Measurements from ENCODE around the gene TMEM123. TPM values are rescaled to one million over a fixed set of nuclear protein-coding genes. Genes with fewer than 3 reads are reported as not detected.

TMEM123 gene
- total and polyA plus RNA-seq, 2 of the 13 experiments (the other 11 are each of a cell fraction or from before 2014, with no cell fraction given), result 365 to 2,761 TPM

DNA sequence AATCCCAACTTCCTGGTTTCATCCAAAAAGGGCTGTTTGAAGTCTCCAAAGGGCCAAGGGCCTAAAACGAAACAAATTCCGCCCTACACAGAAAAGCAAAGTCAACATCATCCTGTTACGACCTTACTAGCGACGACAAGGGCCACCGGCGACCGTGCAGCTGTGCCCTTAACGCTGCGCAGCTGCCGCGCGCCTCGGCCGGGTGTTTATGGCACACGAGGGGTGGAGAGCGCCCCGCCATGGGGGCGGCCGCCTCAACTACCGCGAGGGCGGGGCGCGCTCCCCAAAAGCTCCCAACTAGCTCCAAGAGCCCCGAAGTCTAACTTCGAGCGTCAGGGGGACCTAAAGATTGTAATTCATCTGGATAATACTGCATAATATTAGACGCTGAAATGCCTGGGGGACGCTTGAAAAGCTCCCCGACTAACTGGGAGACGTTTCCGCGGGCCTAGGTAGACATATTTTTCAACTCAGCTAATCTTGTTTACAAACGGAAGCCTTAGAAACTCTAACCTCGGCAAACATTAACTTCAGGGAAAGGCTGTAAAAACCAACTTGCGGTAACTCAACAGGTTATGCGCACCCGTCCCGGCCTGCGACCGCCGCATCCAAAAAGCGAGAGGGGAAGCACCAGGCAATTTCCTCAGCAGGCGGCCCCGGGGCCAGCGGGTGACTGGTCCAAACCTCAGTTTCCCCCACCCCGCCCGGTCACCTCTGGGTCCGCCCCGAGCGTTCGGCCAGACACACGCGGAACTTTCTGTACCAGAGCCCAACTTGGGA, 694 bp downstream of the TMEM123 start (continued):
- TF ChIP-seq, protein P1, sequence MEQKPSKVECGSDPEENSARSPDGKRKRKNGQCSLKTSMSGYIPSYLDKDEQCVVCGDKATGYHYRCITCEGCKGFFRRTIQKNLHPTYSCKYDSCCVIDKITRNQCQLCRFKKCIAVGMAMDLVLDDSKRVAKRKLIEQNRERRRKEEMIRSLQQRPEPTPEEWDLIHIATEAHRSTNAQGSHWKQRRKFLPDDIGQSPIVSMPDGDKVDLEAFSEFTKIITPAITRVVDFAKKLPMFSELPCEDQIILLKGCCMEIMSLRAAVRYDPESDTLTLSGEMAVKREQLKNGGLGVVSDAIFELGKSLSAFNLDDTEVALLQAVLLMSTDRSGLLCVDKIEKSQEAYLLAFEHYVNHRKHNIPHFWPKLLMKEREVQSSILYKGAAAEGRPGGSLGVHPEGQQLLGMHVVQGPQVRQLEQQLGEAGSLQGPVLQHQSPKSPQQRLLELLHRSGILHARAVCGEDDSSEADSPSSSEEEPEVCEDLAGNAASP (CRISPR knock-in tag; IDR thresholded peaks at IDR 0.05; ENCODE audit: borderline replicate concordance), result peak; percentile 62; the same call in 1 of the 2 replicates
- peak; percentile 17; the same call in 1 of the 2 replicates for TF ChIP-seq ZNF652 (CRISPR knock-in tag; IDR thresholded peaks at IDR 0.05; ENCODE audit: borderline replicate concordance, low read depth)
- TF ChIP-seq ZNF883 (CRISPR knock-in tag; IDR thresholded peaks at IDR 0.05; ENCODE audit: not compliant biosample characterization), result no peak
- TF ChIP-seq, protein P2, sequence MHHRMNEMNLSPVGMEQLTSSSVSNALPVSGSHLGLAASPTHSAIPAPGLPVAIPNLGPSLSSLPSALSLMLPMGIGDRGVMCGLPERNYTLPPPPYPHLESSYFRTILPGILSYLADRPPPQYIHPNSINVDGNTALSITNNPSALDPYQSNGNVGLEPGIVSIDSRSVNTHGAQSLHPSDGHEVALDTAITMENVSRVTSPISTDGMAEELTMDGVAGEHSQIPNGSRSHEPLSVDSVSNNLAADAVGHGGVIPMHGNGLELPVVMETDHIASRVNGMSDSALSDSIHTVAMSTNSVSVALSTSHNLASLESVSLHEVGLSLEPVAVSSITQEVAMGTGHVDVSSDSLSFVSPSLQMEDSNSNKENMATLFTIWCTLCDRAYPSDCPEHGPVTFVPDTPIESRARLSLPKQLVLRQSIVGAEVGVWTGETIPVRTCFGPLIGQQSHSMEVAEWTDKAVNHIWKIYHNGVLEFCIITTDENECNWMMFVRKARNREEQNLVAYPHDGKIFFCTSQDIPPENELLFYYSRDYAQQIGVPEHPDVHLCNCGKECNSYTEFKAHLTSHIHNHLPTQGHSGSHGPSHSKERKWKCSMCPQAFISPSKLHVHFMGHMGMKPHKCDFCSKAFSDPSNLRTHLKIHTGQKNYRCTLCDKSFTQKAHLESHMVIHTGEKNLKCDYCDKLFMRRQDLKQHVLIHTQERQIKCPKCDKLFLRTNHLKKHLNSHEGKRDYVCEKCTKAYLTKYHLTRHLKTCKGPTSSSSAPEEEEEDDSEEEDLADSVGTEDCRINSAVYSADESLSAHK (CRISPR knock-in tag; IDR thresholded peaks at IDR 0.05; ENCODE audit: borderline replicate concordance), result no peak
- no peak for TF ChIP-seq ZNF253 (CRISPR knock-in tag; IDR thresholded peaks at IDR 0.05; ENCODE audit: borderline replicate concordance)
- TF ChIP-seq, protein P3, sequence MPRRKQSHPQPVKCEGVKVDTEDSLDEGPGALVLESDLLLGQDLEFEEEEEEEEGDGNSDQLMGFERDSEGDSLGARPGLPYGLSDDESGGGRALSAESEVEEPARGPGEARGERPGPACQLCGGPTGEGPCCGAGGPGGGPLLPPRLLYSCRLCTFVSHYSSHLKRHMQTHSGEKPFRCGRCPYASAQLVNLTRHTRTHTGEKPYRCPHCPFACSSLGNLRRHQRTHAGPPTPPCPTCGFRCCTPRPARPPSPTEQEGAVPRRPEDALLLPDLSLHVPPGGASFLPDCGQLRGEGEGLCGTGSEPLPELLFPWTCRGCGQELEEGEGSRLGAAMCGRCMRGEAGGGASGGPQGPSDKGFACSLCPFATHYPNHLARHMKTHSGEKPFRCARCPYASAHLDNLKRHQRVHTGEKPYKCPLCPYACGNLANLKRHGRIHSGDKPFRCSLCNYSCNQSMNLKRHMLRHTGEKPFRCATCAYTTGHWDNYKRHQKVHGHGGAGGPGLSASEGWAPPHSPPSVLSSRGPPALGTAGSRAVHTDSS (CRISPR knock-in tag; conservative IDR thresholded peaks at IDR 0.05), result no peak
- TF ChIP-seq ZZZ3 (CRISPR knock-in tag; IDR thresholded peaks at IDR 0.05; ENCODE audit: borderline replicate concordance), result no peak; the same call in 1 of the 2 replicates
- peak; percentile 41 for TF ChIP-seq ATF7-NPFF (CRISPR knock-in tag; IDR thresholded peaks at IDR 0.05; ENCODE audit: low read depth)
- TF ChIP-seq STAT5B (CRISPR knock-in tag; IDR thresholded peaks at IDR 0.05), result no peak
- TF ChIP-seq, protein P4, sequence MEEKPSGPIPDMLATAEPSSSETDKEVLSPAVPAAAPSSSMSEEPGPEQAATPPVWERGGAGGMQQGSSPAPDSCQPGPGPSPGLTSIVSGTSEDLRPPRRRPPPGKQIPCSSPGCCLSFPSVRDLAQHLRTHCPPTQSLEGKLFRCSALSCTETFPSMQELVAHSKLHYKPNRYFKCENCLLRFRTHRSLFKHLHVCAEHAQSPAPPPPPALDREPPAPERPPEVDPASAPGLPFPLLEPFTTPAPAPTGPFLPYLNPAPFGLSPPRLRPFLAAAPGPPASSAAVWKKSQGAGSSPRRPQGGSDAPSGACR (CRISPR knock-in tag; IDR thresholded peaks at IDR 0.05), result no peak
- peak; percentile 74; the same call in 1 of the 2 replicates for TF ChIP-seq ZNF12 (CRISPR knock-in tag; IDR thresholded peaks at IDR 0.05)
- TF ChIP-seq ZNF619 (CRISPR knock-in tag; IDR thresholded peaks at IDR 0.05), result no peak
- no peak for TF ChIP-seq SMAD9 (CRISPR knock-in tag; IDR thresholded peaks at IDR 0.05)
- peak; percentile 94; the same call in 1 of the 2 replicates for TF ChIP-seq FOXA3 (CRISPR knock-in tag; IDR thresholded peaks at IDR 0.05)
- TF ChIP-seq HOXA3 (CRISPR knock-in tag; IDR thresholded peaks at IDR 0.05), result peak; percentile 69
- TF ChIP-seq ZBTB7A (CRISPR knock-in tag; IDR thresholded peaks at IDR 0.05), result peak; percentile 57; the same call in 1 of the 2 replicates
- TF ChIP-seq HNRNPLL (IDR thresholded peaks at IDR 0.05; ENCODE audit: low read depth, low read length, poor library complexity, severe bottlenecking), result peak; percentile 96
- peak; percentile 69; the same call in 1 of the 2 replicates for TF ChIP-seq ZNF772 (CRISPR knock-in tag; IDR thresholded peaks at IDR 0.05)
- no peak for TF ChIP-seq ATAD3A (CRISPR knock-in tag; IDR thresholded peaks at IDR 0.05)
- no peak; the same call in 1 of the 2 replicates for TF ChIP-seq MXD4 (CRISPR knock-in tag; IDR thresholded peaks at IDR 0.05)
- TF ChIP-seq, protein P5, sequence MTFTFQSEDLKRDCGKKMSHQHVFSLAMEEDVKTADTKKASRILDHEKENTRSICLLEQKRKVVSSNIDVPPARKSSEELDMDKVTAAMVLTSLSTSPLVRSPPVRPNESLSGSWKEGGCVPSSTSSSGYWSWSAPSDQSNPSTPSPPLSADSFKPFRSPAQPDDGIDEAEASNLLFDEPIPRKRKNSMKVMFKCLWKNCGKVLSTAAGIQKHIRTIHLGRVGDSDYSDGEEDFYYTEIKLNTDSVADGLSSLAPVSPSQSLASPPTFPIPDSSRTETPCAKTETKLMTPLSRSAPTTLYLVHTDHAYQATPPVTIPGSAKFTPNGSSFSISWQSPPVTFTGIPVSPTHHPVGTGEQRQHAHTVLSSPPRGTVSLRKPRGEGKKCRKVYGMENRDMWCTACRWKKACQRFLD (CRISPR knock-in tag; IDR thresholded peaks at IDR 0.05; ENCODE audit: borderline replicate concordance), result no peak

All from HepG2 (cell line).